ENCODE data around the gene MXRA8.
"Not testable (repeated sequence)": the region's sequence is repeated elsewhere in the genome, so short reads cannot be mapped to it uniquely, and the experiment has no call there.

MXRA8 gene

DNA sequence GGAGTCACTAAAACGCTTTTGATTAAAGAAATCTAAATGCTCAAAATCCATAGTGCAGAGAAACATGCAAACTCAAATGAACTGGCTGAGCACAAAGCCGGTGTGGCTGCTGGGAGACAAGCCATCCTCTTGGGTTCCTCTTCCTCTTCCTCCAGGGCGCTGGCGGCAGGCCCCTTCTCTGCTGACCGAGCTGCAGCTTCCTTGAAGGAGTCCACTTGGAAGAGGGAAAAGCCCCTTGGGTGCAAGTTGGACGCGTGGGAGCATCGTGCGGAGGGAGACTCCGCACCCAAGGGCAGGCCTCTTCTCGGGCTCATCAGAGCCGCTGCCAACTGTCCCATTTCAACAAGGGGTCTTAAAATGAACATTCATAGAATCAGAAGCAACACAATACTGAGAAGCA is 32.9 kb upstream of the MXRA8 start:
- DNase-seq (ENCODE audit: low read depth) = no peak

DNA sequence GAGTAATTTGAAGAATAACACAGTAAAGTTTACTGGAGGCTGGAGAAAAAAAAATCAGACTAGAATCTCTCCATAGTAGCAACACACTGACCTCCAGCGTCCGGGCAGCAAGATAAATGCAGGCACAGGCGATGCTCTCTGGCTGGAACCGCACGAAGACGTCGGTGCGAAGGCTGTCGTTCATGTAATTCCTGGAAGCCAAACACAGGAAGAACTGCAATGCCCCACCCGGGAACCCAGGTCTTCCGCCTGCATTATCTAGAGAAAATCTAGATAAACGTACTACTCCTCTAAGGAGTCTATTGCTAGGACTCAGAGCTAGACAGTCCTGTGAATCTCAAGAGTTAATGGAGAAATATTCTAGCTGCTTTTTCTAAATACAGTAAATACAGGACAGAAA is 32.3 kb upstream of the MXRA8 start:
- DNase-seq (ENCODE audit: low read depth) = no peak

DNA sequence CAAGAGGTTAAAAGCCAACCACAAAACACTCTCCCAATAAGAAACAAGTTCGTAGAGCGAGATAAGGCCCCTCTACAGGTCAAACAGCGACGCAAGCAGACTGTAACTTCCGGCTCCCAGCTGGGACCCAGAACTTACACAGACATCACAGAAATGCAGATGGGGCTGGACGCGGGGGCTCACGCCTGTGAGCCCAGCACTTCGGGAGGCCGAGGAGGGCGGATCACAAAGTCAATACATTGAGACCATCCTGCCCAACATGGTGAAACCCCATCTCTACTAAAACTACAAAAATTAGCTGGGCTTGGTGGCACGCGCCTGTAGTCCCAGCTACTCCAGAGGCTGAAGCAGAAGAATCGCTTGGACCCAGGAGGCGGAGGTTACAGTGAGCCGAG is 29.7 kb upstream of the MXRA8 start:
- no peak for DNase-seq (ENCODE audit: low read depth)

DNA sequence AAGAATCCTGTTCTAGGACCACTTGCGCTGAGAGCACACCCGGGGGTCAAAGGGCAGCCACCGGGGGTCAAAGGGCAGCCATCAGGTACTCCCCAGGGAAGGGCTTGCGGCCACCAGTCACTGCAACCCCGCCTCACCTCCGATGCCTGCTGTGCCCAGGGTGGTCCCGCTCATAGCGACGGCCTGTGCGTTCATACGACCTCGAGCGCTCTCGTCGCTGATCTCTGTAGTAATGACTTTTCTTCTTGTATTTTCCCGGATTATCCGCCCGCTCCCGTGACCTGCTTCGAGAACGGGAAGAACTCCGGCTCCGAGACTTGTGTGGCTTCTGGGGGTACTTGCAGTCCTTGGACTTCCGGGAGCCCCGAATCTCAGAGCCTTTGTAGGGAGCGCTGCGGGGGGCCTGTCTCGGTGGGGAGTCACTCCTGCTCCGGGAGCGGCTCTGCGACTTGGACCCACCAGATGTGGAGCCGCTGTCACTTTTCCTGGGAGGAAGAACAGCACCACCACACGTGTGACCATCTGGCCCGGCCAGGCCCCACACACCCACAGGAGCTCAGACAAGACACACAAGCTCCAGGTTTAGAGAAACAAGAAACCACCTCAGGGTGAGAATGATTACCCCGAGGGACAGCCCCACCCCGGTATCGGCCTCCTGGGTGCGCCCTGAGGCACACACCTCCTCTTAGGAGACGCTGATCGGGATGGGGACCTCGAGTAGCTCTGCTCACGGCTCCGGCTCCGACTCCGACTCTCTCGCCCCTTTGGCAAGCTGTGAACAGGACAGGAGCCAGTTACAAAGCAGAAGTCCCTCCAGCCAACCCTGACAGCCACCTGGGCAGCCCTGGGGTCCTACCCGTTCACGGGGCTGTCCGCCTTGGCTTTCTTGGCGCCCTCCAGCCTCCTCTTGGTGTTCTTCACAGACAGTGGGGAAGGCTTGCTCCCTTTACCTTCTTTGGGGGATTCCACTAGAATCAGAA is 29.0 kb upstream of the MXRA8 start:
- no peak for DNase-seq (ENCODE audit: low read depth)

DNA sequence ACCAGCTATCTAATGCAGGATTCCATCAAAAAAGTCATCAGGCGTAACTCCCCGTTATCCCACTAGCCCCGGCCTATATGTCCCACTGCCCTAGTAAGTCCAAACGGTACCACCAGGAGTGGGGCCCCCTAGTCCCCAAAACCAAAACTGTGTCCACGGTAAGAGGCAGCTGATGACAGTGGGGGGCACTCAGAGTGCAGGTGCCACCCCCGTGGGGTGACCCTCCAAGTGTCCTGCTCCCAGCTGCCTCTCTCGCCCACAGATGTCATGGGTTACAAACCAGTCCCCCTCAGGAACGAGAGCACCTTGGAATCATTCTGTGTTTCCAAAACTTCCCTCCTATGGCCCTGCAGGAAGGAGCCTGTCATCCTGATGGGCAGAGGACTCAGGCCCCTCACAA is 27.6 kb upstream of the MXRA8 start:
- DNase-seq (ENCODE audit: low read depth) = no peak

DNA sequence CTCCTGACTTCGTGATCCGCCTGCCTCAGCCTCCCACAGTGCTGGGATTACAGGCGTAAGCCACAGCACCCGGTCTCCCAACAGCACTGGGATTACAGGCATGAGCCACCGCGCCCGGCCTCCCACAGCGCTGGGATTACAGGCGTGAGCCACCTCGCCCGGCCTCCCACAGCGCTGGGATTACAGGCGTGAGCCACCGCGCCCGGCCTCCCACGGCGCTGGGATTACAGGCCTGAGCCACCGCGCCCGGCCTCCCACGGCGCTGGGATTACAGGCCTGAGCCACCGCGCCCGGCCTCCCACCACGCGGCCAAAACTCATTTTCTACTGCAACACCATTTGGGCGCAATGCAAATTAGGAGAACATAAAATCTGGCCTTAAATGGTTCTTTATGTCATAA is 27.0 kb upstream of the MXRA8 start:
- DNase-seq (ENCODE audit: low read depth) = not testable (repeated sequence)

DNA sequence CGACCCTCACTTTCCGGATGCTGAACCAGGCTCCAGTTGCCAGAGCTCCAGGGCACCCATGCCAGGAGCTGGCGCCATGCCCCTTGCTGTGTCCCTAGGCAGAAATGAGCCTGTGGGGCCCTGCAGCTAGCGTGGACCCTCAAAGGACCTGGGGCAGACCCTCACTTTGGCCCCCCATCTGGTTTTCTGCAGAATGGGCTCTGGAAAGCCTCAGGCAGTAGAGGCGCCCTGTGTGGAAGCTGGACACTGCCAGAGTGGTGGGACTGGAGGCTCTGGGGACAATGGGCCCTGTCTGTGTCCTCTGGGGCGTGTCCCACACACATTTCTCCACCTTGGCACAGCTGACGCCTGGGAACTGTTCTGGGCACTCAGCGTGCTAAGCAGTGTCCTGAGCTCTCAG is 22.9 kb upstream of the MXRA8 start:
- DNase-seq (ENCODE audit: low read depth) = no peak

DNA sequence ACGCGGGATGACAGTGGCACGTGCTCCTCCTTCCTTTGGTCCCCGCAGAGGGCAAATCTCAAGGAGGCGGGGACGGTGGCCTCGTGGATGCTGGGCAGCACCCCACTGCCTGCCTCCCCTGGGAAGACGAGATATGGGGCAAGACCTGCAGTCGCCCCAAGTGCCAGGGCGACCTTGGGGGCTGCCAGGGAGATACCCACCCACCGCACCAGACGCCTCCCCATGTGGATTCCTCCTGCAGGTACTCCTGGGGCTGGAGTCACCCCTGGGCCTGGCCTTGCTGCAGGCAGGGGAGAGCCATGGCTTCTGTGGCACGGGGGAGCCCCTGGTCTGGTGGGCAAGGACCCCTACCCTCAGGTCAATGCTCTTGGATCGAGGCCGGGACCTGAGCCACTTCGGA is 22.5 kb upstream of the MXRA8 start:
- DNase-seq (ENCODE audit: low read depth) = no peak

DNA sequence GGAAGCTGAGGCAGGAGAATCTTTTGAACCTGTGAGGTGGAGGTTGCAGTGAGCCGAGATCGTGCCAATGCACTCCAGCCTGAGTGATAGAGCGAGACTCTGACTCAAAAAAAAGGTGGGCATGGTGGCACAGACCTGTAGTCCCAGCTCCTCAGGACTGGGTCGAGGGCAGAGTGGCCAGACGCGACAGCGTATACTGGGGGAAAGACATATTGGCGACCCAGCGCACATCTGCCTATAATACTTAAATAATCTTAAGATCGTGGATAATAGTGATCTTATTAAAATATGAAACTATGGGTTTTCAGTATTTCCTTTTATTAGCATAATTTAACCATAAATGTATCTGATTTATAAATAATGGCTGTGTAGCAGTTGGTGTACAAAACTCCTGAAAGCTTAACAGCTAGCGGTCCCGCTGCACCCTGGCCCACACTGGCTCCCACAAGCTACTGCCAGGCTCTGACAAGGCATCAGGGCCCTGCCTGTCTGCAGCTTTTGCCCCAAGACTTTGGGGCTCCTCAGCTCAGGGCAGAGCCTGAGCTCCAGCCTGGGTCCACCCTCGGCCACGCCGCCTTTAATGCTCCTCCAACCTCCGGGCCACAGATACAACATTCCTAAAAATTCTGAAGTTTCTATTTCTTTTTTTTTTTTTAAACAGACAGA is 19.3 kb upstream of the MXRA8 start:
- no peak for DNase-seq (ENCODE audit: low read depth)

DNA sequence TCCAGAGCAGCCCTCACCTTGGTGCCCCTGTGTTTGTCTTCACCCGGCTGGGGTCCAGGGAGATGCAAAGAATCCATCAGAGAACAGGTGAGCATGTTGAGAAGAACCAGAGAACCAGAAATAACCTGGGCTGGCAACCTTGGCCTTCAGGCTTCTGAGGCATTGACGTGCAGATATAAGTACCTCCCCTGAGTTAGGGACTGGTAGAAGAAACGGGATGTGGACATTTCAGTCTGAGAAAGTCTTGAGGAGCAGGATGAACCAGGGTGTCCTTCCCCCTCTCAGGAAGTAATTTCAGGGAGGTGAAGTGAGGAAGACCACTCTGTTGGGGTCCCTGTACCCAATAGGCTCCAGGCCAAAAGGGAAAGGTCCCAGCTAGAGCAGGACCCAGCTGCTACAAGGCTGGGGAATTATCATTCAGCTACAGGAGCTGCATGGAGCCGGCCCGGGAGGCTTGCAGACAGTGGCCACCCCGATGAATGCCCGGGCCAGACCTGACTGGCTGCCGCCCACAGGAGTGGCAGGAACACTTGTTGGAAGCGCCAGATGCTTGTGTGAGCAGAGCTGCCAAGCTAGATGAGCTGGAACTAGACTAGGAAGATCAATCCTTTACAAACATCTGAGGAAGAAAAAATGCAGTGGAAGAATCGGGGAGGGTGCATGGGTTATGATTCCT is 18.3 kb upstream of the MXRA8 start:
- no peak for DNase-seq (ENCODE audit: low read depth)

DNA sequence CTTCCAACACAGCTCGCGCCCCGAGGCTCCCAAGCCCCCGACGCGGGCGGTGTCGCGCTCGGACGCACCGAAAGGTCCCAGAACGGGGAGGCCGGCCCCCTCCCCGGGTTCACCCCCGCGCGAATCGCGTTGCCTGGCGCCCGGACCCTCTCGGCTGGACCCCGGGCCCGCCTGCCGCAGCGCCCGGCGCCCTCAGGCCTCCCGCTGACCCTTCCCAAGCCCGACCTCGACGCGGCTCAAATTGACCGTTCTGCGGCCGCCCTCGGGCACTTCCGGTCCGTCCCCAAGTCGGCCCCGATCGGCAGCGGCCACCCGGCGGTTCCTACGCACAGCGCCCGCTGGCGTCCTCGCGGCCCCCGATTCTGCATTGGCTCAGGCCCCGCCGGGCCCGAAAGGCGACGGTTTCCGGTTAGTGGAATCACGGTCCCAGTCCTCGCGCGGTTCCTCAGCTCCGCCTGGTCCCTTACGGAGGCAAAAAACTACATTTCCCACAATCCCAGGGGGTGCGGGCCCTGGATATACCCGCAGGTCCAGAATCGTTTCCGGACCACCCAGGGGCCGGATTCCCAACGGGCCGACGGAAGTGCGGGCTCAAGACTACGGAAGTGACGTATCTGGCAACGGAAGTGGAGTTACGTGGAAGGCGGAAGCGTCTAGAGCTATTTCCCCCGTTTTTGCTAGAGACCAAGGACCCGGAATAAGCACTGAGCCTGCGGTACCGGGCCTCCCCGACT is 16.7 kb upstream of the MXRA8 start, which contains the start of gene AURKAIP1:
Gene AURKAIP1, minus strand, starts transcription at position 279 of the 734 bp plus-strand sequence. CDS start 451 bp downstream, outside the sequence.
- DNase-seq (ENCODE audit: low read depth) = peak; percentile 96

DNA sequence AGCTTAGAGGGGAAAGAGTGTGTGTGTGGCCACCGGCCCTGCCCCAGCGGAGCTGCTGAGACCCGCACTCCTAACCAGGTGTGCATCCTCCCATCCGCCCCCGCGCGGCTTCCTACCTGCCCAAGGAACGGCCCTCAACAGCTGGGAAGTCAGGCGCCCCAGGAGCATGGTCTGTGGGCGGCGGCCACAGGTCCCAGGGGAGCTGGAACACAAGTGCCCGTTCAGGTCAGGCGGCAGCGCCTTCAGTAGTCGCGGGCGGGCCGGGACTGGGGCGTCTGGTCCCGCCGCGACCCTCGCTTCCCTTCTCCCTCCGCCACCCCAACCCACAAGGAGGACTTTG is 16.2 kb upstream of the MXRA8 start:
- DNase-seq (ENCODE audit: low read depth) = no peak

DNA sequence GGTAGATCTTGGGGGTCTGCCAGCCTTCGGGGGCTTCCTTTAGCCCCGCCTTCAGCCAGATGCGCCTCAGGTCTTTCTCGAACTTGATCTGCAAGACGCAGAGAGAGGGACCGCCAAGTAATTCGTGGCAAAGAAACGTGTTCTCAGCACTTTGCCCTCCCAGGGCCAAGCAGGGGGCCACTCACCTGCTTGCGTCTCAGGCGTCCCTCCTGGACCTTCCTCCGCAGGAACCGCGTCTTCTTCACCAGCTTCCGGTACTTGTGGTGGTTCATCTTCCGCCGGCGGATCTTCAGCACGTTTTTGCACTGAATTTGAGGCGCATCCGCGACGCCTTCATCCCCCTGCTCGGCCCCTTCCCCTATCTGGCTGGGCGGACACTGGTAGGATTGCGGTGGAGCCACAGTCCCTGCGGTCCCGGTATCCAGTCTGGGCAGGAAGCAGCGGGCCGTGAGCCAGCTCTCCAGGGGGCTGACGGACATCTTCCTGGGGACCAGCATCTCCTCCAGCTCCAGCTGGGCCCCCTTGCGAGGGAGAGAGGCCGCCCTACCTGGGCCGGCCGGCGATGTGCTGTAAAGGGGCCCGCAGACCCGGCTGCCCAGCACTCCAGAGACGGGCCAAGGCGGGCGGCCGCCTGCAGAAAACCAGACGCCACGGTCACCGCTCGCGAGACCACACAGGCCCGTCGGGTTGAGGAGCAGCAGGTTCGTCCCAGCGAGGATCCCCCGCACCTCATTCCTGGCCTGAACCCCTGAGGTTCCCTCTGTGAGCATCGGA is 15.6 kb upstream of the MXRA8 start:
- no peak for DNase-seq (ENCODE audit: low read depth)

DNA sequence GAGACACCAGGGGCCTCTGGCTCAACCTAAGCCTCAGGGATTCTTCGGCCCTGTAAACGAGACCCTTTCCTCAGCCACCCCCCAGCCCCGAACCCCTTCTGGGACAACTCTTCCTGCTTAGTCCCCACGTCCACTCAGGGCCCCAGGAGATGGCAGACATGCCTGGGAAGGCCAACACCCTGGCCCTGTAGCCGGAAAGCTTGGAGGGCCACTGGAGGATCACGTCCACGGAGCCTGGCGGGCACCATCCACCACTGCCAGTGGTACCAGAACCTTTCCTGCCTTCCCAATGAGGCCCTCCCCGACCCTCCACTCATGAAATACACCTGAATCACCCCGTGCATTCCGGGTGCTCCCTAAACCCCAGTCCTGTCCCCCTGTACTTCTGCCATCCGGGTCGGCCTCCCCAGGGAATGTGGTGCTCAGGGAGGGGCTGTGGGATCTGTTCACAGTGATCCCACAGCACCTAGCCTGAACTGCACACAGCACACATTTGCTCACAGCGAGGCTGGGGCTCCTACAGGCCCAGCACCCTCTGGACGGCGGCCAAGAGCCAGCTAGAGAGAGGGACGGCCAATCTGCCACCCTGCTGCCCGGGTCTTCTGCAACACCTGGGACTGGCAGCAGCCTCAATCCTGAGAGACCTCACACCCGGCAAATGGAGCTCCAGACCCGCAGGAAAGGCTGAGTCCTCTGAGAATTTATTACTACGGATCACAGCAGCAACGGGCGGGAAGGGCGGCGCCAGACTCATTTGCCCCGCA is 14.9 kb upstream of the MXRA8 start:
- DNase-seq (ENCODE audit: low read depth) = no peak

DNA sequence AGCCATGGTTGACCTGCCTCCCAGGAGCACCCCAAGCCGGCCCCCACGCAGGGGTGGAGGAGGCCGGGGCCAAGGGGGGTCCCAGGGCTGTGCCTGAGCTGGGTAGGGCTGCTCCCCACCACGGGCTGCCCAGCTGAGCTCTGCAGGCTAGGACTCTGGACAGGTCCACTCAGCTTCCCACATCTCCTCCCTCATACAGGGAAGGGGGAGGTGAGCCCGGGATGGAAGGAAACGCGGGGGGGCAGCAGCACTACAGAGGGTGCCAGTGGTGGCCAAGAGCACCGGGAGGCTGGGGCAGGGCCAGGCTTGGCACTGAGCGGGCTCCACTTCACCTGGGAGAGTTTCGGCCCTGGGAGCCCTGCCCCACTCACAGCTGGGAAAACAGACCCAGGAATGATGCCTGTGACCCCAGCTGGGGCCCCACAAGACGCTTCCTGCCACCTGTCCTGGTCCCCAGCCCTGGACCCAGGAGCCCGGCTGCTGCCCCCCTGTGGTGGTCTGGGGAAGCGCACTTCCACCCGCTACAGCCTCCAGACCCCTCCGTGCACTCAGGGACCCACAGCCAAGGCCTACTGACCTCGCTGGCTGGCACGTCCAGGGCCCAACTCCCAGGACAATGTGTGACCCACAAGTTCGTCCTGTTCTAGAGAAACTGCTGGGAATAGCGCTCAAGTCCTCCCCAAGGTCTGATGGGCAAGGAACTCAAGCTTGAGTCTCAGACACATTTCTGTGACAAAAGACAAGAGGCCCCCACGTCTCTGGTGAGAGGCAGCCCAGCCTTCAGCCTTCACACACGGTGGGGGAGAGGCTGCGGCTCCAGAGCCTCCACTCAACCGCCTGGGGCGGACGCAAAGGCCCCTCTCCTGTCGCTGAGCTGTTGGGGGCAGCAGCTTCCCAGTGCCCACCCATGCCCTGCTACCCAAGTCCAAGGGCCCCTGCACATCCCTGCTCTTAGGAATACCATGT is 13.7 kb upstream of the MXRA8 start:
- peak; percentile 76 for DNase-seq (ENCODE audit: low read depth)

DNA sequence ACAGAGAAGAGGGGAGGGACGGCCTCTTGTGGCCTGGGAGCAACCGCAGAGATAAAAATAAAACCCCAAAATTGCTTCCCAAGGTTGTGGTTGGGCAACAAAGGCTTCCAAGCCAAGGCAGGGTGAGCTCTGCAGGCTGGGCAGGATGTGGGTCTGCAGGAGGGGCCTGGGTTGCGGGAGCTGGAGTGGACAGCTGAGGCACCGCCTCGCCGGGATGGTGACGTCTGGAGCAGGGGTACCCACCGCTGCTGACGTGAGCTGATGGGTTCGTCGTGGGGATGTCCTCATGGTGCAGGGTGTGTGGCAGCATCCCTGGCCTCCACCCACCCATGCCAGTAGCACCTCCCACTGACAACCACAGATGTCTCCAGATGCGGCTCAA is 13.0 kb upstream of the MXRA8 start:
- DNase-seq (ENCODE audit: low read depth) = peak; percentile 46

DNA sequence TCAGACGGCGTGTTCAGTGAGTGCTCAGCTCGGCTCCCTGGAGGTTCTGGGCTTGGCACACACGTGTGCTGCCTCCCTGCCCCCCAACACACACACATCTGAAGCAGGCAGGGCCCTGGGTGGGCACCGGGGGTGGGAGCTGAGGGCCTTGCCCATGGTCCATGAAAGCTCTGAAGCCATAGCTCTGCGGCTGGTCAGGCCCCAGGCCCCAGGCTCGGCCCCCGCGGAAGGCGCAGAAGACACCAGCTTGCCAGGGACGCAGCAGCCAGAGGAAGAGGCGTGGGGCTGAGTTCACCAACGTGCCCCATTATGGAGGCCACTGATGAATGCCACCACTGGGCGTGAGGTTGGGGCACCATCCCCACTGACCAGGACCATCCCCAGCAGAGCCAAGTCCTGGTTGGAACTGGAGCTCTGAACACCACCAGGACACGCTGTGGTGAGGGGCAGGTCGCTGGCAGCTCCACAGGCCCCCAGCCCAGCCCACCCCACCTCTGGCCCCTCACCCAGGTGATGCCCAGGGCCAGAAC is 12.5 kb upstream of the MXRA8 start:
- no peak for DNase-seq (ENCODE audit: low read depth)

DNA sequence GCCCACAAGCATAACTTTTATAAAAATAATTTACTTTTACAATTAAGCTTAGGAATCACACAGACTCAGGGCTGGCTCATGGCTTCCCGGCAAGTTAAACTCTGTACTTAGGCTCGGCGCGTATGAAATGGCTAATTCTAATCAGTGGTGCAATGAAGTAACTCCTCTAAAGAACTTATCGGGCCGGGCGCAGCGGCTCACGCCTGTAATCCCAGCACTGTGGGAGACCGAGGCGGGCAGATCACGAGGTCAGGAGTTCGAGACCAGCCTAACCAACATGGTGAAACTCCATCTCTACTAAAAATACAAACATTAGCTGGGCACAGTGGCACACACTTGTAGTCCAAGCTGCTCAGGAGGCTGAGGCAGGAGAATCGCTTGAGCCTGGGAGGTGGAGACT is 11.7 kb upstream of the MXRA8 start:
- not testable (repeated sequence) for DNase-seq (ENCODE audit: low read depth)

DNA sequence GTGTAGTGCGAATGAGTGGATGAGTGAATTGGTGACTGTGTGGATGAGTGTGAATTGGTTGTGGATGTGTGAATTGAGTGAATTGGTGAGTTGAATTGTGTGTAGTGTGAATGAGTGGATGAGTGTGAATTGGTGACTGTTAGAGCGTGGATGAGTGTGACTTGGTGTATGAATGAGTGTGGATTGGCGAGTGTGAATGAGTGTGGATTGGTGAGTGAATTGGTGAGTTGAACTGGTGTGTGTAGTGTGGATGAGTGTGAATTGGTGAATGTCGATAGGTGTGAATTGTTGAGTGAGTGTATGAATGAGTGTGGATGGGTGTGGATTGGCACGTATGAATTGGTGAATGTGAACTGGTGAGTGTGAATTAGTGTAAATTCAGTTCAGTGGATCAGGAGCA is 9.0 kb upstream of the MXRA8 start:
- DNase-seq (ENCODE audit: low read depth) = no peak

Data from activated gamma-delta T cell treated with anti-CD3 and anti-CD28 coated beads, Interleukin-2, amount 50 U/mL, for 16 hours (primary cell).